GM21360 (cell line): ENCODE data around the gene DVL1.

Experiments used
- ATAC-seq: cut with Tn5 transposase; IDR thresholded peaks from one replicate; pipeline ENCODE4 v1.9.1; 2021; ENCODE audit warnings: mild to moderate bottlenecking, moderate library complexity; ENCODE audit not compliant: unreplicated experiment

The DVL1 gene

GRCh38 chr1:1313500-1314236 lies 35.5 kb downstream of the DVL1 start:
- ATAC-seq: no peak

GRCh38 chr1:1312450-1313314 lies 36.5 kb downstream of the DVL1 start:
- no peak for ATAC-seq

- no peak for ATAC-seq
These were observed 37.8 kb downstream of the DVL1 start for GRCh38 chr1:1311107-1312104.

- no peak for ATAC-seq
These were observed 38.7 kb downstream of the DVL1 start for GRCh38 chr1:1310476-1311053.

GRCh38 chr1:1310109-1310385 lies 39.2 kb downstream of the DVL1 start:
- no peak for ATAC-seq

- ATAC-seq: no peak
These were observed 39.7 kb downstream of the DVL1 start for GRCh38 chr1:1309251-1310108.

- ATAC-seq: peak; percentile 0
These were observed 40.4 kb downstream of the DVL1 start for GRCh38 chr1:1308756-1309250.

- ATAC-seq: peak; percentile 46
These were observed 41.1 kb downstream of the DVL1 start, which contains the start of the genes ACAP3 and PUSL1 for GRCh38 chr1:1307923-1308755. ACAP3 (minus strand) TSS chr1:1307930; CDS start chr1:1307815, 115 bp downstream. PUSL1 (plus strand) TSS chr1:1308597; CDS start chr1:1308644, 47 bp downstream.

- peak; percentile 6 for ATAC-seq
These were observed 41.8 kb downstream of the DVL1 start for GRCh38 chr1:1307261-1307922.

- ATAC-seq: no peak
These were observed 42.5 kb downstream of the DVL1 start for GRCh38 chr1:1306661-1307260.

GRCh38 chr1:1306070-1306660 lies 43.1 kb downstream of the DVL1 start:
- no peak for ATAC-seq

GRCh38 chr1:1305300-1306069 lies 43.7 kb downstream of the DVL1 start:
- ATAC-seq: no peak

- ATAC-seq: no peak
These were observed 44.6 kb downstream of the DVL1 start for GRCh38 chr1:1304331-1305299.

GRCh38 chr1:1303736-1304135 lies 45.5 kb downstream of the DVL1 start:
- ATAC-seq: no peak

GRCh38 chr1:1302951-1303509 lies 46.2 kb downstream of the DVL1 start:
- no peak for ATAC-seq
